Activated CD8-positive, alpha-beta memory T cell treated with anti-CD3 and anti-CD28 coated beads for 1 hour (primary cell): ENCODE results near the gene C6orf62.
A peak's percentile ranks its signal among the peaks of the same experiment; 100 is the strongest.
"Not testable (repeated sequence)": the region's sequence is repeated elsewhere in the genome, so short reads cannot be mapped to it uniquely, and the experiment has no call there.

Experiments used
- DNase-seq, 2 donors: peaks; one replicate each; pipeline ENCODE4 v3.0.0-alpha.2; 2020; ENCODE audit warnings: low read depth in 1 of 2; ENCODE audit errors: extremely low read depth in 1 of 2

C6orf62 gene

DNA sequence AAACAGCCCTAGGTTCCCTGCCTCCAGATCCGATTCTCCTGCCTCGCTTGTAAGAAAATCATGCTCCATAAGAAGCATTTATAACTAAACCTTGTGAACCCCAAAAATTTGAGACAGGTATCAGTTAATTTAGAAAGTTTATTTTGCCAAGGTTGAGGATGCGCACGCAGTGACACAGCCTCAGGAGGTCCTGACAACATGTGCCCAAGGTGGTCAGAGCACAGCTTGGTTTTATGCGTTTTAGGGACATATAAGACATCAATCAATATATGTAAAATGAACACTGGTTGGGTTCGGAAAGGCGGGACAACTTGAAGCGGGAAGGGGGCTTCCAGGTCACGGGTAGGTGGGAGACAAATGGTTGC is 50.0 kb downstream of the C6orf62 start:
- DNase-seq = no peak

- DNase-seq = not testable (repeated sequence)
Observed at GRCh38 chr6:24668066-24668996, 50.6 kb downstream of the C6orf62 start.

- DNase-seq = no peak
Observed at GRCh38 chr6:24667378-24667803, 51.6 kb downstream of the C6orf62 start.

GRCh38 chr6:24666641-24667377 is 52.1 kb downstream of the C6orf62 start, which contains the start of the genes ACOT13 and TDP2:
TSS of gene ACOT13 (plus strand) at chr6:24667077. CDS start at chr6:24667264, 187 bp downstream.
TSS of gene TDP2 (minus strand) at chr6:24666899. CDS start at chr6:24666862, 37 bp downstream.
- peak; percentile 90 to 92 for DNase-seq

GRCh38 chr6:24666097-24666640 is 52.8 kb downstream of the C6orf62 start:
- peak in 1 of 2 donors; percentile 28 for DNase-seq

DNA sequence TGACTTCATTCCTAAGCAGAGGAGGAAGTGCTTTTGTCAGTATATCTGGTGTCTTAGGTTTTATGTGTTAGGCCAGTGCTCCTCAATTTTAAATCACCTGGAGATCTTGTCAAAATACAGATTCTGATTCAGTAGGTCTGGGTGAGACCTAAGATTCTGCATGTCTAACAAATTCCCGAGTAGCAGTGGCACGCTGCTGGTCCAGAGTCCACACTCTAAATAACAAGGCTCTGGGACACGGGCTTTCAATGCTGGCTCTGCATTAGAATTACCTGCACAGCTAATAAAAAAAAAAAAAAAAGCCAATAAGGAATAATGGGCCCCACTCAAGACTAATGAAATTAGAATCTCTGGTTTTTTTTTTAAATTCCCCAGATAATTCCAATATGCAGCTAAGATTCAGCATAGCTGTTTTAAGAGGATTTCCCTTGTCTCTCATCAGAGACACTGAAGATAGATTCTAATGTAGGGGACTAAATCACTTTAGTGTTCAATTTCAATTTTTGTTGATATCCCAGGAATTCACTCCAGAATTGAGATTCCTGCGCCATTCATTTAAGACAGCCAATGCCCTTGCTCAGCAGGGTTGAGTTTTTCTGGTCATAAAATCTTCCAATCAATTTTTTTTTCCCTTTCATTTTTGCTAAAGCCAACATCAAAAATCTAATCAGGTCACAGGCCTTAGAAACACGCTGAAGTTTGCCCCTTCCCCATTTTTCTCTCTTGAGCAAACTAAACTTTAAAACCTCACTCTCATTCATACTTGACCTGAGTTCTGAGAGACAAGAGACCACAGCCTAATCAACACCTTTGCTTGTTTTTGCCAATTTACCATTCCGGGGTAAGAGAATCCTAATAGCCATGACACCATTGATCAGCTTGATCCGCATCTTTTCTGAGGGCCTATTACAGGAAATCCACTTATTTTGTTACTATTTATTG is 54.6 kb downstream of the C6orf62 start:
- DNase-seq = no peak

DNA sequence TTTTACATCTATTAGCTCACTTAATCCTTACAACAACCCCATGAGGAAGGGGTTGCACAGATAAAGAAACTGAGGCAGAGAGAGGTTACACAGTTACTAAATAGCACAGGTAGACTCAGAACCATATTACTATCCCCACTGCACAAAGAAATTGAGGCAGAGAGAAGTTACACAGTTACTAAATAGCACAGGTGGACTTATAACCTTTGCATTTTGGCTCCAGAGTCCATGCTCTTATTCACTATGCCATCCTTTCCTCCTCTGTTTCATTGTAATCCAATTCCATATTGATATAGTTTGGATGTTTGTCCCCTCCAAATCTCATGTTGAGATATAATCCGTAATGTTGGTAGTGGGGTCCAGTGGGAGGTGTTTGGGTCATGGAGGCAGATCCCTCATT is 55.8 kb downstream of the C6orf62 start:
- no peak for DNase-seq

GRCh38 chr6:24662236-24662635 is 56.7 kb downstream of the C6orf62 start:
- no peak for DNase-seq

- not testable (repeated sequence) for DNase-seq
Observed at GRCh38 chr6:24661759-24662158, 57.2 kb downstream of the C6orf62 start.

DNA sequence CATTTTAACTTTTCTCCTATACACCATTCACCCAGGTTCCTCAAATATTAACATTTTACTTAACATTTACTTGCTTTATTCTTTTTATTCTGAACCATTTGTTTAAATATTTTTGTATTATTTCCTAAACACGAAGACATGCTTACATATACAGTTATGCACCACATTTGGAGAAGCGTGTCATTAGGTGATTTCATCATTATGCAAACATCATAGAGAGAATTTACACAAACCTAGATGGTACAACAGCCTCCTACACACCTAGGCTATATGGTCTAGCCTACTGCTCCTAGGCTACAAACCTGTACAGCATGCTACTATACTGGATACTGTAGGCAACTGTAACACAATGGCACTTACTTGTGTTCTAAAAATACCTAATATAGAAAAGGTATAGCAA is 58.8 kb downstream of the C6orf62 start:
- no peak for DNase-seq

GRCh38 chr6:24659561-24659960 is 59.4 kb downstream of the C6orf62 start:
- no peak for DNase-seq

- no peak for DNase-seq
Observed at GRCh38 chr6:24658573-24659560, 60.1 kb downstream of the C6orf62 start.

GRCh38 chr6:24655215-24655614 is 63.7 kb downstream of the C6orf62 start:
- no peak for DNase-seq
